Brain microvascular endothelial cell (primary cell): ENCODE measurements around the gene SLC26A11.

Experiments
- DNase-seq: peaks from one replicate; pipeline ENCODE4 v3.0.0-alpha.2; 2020
- H3K27ac ChIP-seq: fragments of 250-450 bp; sonication (Bioruptor Pico); 2 replicates; pipeline ENCODE4 v1.5.1; 2020; ENCODE audit warnings: mild to moderate bottlenecking, moderate library complexity
- H3K27me3 ChIP-seq: fragments of 250-450 bp; sonication (Bioruptor Pico); replicated peaks from 2 replicates; pipeline ENCODE4 v1.5.1; 2020; ENCODE audit warnings: mild to moderate bottlenecking
- H3K36me3 ChIP-seq: fragments of 250-450 bp; sonication (Bioruptor Pico); replicated peaks from 2 replicates; pipeline ENCODE4 v1.5.1; 2020; ENCODE audit warnings: mild to moderate bottlenecking
- H3K4me3 ChIP-seq: 2 replicates; pipeline ENCODE4 v1.5.1; 2011; ENCODE audit warnings: low read depth, mild to moderate bottlenecking, control low read depth, low read length, moderate library complexity
- in situ Hi-C: cut with HindIII; loops from 2 replicates; pipeline ENCODE4 v1.10.0; 2017; ENCODE audit warnings: low sequenced_read_pairs, low pct_ligation_motif_present
- TF ChIP-seq, protein P1 (sequence below): IDR thresholded peaks from 2 replicates; pipeline ENCODE4 v1.5.1; 2011; ENCODE audit warnings: low read depth, mild to moderate bottlenecking, moderate library complexity, low read length, control low read depth, inconsistent platforms; ENCODE audit errors: missing control alignments

Gene SLC26A11

DNA sequence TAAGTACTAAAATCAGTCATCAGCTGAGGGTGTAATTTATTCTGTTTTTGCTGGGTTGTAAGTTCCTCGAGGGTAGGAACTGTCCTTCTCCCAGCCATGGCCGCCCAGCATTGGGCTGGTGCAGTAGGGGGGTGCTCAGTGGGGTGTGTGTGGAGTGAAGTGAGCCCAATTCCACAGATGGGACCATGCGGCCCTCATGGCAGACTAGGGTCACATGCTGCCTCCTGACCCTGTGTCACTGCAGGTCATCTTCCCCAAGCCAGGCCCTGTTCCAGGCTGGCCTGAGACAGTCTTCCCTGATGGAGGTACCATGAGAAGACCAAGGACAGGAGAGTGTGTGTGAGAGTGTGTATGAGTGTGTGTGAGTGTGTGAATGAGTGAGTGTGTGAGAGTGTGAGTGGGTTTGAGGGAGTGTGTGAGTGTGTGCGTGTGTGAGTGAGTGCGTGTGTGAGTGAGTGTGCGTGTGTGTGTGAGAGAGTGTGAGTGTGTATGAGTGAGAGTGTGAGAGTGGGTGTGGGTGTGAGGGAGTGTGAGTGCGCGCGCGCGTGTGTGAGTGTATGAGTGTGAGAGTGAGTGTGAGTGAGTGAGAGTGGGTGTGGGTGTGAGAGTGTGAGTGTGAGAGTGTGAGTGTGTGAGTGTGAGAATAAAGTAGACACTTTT, 3.7 kb downstream of the SLC26A11 start:
- TF ChIP-seq, protein P1, sequence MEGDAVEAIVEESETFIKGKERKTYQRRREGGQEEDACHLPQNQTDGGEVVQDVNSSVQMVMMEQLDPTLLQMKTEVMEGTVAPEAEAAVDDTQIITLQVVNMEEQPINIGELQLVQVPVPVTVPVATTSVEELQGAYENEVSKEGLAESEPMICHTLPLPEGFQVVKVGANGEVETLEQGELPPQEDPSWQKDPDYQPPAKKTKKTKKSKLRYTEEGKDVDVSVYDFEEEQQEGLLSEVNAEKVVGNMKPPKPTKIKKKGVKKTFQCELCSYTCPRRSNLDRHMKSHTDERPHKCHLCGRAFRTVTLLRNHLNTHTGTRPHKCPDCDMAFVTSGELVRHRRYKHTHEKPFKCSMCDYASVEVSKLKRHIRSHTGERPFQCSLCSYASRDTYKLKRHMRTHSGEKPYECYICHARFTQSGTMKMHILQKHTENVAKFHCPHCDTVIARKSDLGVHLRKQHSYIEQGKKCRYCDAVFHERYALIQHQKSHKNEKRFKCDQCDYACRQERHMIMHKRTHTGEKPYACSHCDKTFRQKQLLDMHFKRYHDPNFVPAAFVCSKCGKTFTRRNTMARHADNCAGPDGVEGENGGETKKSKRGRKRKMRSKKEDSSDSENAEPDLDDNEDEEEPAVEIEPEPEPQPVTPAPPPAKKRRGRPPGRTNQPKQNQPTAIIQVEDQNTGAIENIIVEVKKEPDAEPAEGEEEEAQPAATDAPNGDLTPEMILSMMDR = no peak
- in situ Hi-C loops = no loop called here
- H3K4me3 ChIP-seq = no peak overlapping the region
- H3K27me3 ChIP-seq = no peaks in the 10 kb centered on the region
- DNase-seq = no peak
- no peaks in the 10 kb centered on the region for H3K36me3 ChIP-seq
- H3K27ac ChIP-seq = no peak overlapping the region

DNA sequence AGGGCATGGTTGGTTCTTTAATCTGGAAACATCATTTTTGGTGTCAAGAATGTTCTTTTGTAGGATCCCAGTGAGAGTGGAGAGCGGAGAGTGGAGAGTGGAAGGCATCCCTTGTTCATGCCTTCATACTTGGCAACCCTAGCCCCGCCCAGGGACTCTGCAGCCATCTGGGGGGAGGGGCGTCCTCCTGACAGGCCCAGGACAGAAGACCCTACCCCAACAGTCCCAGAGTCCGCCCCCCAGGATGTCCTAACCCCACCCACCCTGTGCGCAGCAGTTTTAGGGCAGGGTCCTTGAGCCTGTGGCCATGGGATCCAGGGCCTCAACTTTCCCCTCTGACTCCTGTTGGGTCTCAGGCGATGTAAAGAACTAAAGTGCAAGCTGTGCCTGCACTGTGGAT, 4.5 kb downstream of the SLC26A11 start:
- no peaks in the 10 kb centered on the region for H3K36me3 ChIP-seq
- in situ Hi-C loops = no loop called here
- TF ChIP-seq, protein P1 = no peak

DNA sequence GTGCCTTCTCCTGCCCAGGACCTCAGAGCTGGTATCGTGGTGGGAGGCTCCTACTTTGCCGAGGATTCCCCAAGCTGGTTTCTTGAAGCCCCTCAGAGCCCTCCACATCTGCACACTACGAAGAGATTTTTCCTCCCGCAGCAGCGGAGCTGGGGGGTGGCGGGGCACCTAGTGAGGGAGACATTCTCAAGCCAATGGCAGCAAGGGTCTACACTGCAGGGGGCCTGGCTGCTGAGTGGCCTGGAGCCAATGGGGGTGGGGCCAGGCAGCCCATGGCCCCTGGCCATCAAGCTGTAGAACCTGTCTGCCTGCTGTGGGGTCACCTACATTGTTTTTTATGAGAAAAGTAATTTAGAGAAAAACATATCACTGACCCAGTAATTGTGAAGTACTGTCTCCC, 5.0 kb downstream of the SLC26A11 start:
- no peak overlapping the region for H3K4me3 ChIP-seq
- in situ Hi-C loops = no loop called here
- no peaks in the 10 kb centered on the region for H3K36me3 ChIP-seq
- TF ChIP-seq, protein P1 = no peak
- no peaks in the 10 kb centered on the region for H3K27me3 ChIP-seq
- no peak overlapping the region for H3K27ac ChIP-seq
- no peak for DNase-seq

More for the DNA sequence above, 4.5 kb downstream of the SLC26A11 start:
- DNase-seq = no peak
- Histone ChIP-seq H3K4me3 (no peak overlapping the region), H3K27me3 (no peaks in the 10 kb centered on the region), H3K27ac (no peak overlapping the region)

DNA sequence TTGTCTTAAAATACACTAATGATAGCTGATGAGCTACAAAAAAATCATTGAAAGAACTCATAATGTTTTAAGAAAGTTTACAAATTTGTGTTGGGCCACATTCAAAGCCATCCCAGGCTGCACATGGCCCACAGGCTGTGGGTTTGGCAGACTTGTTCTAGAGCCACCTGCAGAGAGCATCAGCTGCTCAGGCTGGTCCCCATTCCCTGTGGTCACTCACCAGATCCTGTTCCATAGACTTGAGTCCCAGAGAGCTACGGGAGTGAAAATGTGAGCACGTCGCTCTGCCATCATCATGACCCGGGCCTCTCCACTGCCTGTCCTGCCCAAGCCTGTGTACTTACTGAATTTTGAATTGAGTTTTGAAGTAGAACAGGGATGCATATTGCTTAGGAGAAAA, 6.9 kb downstream of the SLC26A11 start:
- no peak overlapping the region for H3K27ac ChIP-seq
- in situ Hi-C loops = no loop called here
- H3K4me3 ChIP-seq = no peak overlapping the region
- no peaks in the 10 kb centered on the region for H3K36me3 ChIP-seq
- TF ChIP-seq, protein P1 = no peak
- DNase-seq = no peak
- H3K27me3 ChIP-seq = no peaks in the 10 kb centered on the region

DNA sequence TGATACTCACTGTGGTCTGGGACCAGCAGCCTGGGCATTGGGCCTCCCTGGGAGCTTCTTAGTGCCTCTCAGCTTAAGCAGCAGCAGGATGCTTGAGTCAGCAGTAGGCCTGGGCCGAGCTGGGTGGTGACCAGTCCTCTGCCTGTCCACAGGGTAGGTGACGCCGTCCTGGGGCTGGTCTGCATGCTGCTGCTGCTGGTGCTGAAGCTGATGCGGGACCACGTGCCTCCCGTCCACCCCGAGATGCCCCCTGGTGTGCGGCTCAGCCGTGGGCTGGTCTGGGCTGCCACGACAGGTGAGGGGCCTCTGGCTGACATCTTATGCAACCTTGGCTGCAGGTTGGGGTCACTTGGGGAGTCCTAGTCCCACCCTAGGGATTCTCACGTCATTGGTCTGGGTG, 7.4 kb downstream of the SLC26A11 start:
- TF ChIP-seq, protein P1 = no peak
- in situ Hi-C loops = no loop called here
- Histone ChIP-seq H3K36me3 (no peaks in the 10 kb centered on the region), H3K4me3 (no peak overlapping the region), H3K27me3 (no peaks in the 10 kb centered on the region), H3K27ac (no peak overlapping the region)
- no peak for DNase-seq

DNA sequence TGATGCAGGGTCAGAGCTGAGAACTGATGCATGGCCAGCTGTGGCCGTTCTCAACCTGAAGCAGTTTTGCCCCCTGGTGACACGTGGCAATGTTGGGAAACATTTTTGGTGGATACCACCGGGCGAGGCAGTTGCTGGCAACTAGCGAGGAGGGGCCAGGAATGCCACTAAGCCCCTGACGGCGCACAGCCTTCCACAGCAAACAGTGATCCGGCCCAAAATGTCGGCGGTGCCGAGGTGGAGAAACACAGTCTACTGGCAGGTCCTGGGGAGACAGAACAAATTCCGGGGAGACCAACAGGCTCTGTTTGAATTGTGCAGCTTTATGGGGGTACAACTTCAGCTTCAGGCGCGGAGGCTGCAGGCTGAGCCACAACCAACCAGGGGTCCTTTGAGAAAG, 8.2 kb downstream of the SLC26A11 start:
- in situ Hi-C loops = no loop called here
- Histone ChIP-seq H3K36me3 (no peaks in the 10 kb centered on the region), H3K27me3 (no peaks in the 10 kb centered on the region), H3K27ac (no peak overlapping the region), H3K4me3 (no peak overlapping the region)
- TF ChIP-seq, protein P1 = no peak
- DNase-seq = no peak
